GM19467 (cell line): ENCODE measurements around the gene HOXC10.

ENCODE experiments used
- ATAC-seq: cut with Tn5 transposase; IDR thresholded peaks from one replicate; pipeline ENCODE4 v1.9.1; 2021; ENCODE audit warnings: mild to moderate bottlenecking, moderate library complexity; ENCODE audit not compliant: unreplicated experiment

The HOXC10 gene

GRCh38 chr12:53950437-53950773 is 34.5 kb upstream of the HOXC10 start:
- no peak for ATAC-seq

GRCh38 chr12:53950789-53951576 is 34.0 kb upstream of the HOXC10 start:
- no peak for ATAC-seq

GRCh38 chr12:53951577-53952334 is 33.2 kb upstream of the HOXC10 start:
- ATAC-seq, result no peak

GRCh38 chr12:53952335-53952694 is 32.6 kb upstream of the HOXC10 start:
- no peak for ATAC-seq

GRCh38 chr12:53952871-53953734 is 31.8 kb upstream of the HOXC10 start:
- ATAC-seq, result no peak

GRCh38 chr12:53953831-53954693 is 30.9 kb upstream of the HOXC10 start:
- no peak for ATAC-seq

- ATAC-seq, result no peak
Measured at GRCh38 chr12:53954694-53955035, 30.3 kb upstream of the HOXC10 start, which contains the start of gene HOXC12. Gene HOXC12, plus strand, starts transcription at chr12:53954903. Its CDS starts 27 bp downstream, at chr12:53954930.

GRCh38 chr12:53955036-53955775 is 29.7 kb upstream of the HOXC10 start:
- ATAC-seq, result no peak

- ATAC-seq, result no peak
Measured at GRCh38 chr12:53955776-53956250, 29.1 kb upstream of the HOXC10 start.

- no peak for ATAC-seq
Measured at GRCh38 chr12:53956251-53956887, 28.6 kb upstream of the HOXC10 start.

- ATAC-seq, result no peak
Measured at GRCh38 chr12:53956914-53957536, 27.9 kb upstream of the HOXC10 start.

- ATAC-seq, result no peak
Measured at GRCh38 chr12:53958128-53958527, 26.8 kb upstream of the HOXC10 start.

GRCh38 chr12:53959314-53959713 is 25.6 kb upstream of the HOXC10 start:
- ATAC-seq, result no peak

- ATAC-seq, result no peak
Measured at GRCh38 chr12:53960187-53961024, 24.5 kb upstream of the HOXC10 start.

GRCh38 chr12:53961025-53961761 is 23.8 kb upstream of the HOXC10 start:
- no peak for ATAC-seq

GRCh38 chr12:53963005-53963404 is 21.9 kb upstream of the HOXC10 start:
- no peak for ATAC-seq
